Endodermal cell (in vitro differentiated cells): ENCODE results near the gene POU5F1. TPM values are rescaled to one million over a fixed set of nuclear protein-coding genes. Genes with fewer than 3 reads are reported as not detected.

Source experiments
- DNase-seq: peaks from one replicate; pipeline ENCODE4 v3.0.0-alpha.2; 2017
- H3K27ac ChIP-seq: 2 replicates; pipeline ENCODE4 v1.5.1; 2013; ENCODE audit warnings: mild to moderate bottlenecking, low read depth, low read length, moderate library complexity
- H3K27me3 ChIP-seq: 2 replicates; pipeline ENCODE4 v1.6.1; 2013; ENCODE audit warnings: mild to moderate bottlenecking, low read length, moderate library complexity; ENCODE audit not compliant: insufficient read depth, control insufficient read depth, poor library complexity, severe bottlenecking
- H3K36me3 ChIP-seq: 2 replicates; pipeline ENCODE4 v1.7.0; 2013; ENCODE audit warnings: mild to moderate bottlenecking, low read length, moderate library complexity; ENCODE audit not compliant: control insufficient read depth, insufficient read depth
- H3K4me1 ChIP-seq: one replicate; pipeline ENCODE4 v1.7.0; 2013; ENCODE audit warnings: low read length; ENCODE audit not compliant: control insufficient read depth, insufficient read depth
- H3K4me3 ChIP-seq: 2 replicates; pipeline ENCODE4 v1.5.1; 2013; ENCODE audit warnings: mild to moderate bottlenecking, low read length, moderate library complexity
- H3K9ac ChIP-seq: 2 replicates; pipeline ENCODE4 v1.6.1; 2013; ENCODE audit warnings: mild to moderate bottlenecking, low read length, moderate library complexity; ENCODE audit not compliant: poor library complexity, severe bottlenecking; ENCODE audit errors: extremely low read depth
- H3K9me3 ChIP-seq: 2 replicates; pipeline ENCODE4 v1.6.1; 2013; ENCODE audit warnings: mild to moderate bottlenecking, low read length, moderate library complexity; ENCODE audit not compliant: control insufficient read depth
- H3K27ac Mint-ChIP-seq: 2 replicates; pipeline ENCODE4 v1.8.0; 2020; ENCODE audit warnings: mixed read lengths
- H3K27me3 Mint-ChIP-seq: 2 replicates; pipeline ENCODE4 v1.8.0; 2021; ENCODE audit warnings: mild to moderate bottlenecking, mixed read lengths; ENCODE audit not compliant: insufficient read depth
- H3K36me3 Mint-ChIP-seq: 2 replicates; pipeline ENCODE4 v1.8.0; 2020; ENCODE audit warnings: low read depth, mixed read lengths
- H3K4me1 Mint-ChIP-seq: 2 replicates; pipeline ENCODE4 v1.8.0; 2020; ENCODE audit warnings: mixed read lengths
- H3K4me3 Mint-ChIP-seq: 2 replicates; pipeline ENCODE4 v1.8.0; 2020; ENCODE audit warnings: mild to moderate bottlenecking, moderate library complexity, mixed read lengths
- H3K9me3 Mint-ChIP-seq: 2 replicates; pipeline ENCODE4 v1.8.0; 2020; ENCODE audit warnings: mild to moderate bottlenecking, mixed read lengths
- WGBS, 2 experiments: methylation state at CpG; one replicate each; pipeline versions ENCODE4 v1.1.5 to v1.1.7; 2013; ENCODE audit warnings: missing lambda C conversion rate in 2 of 2, mixed read lengths in 1 of 2; ENCODE audit not compliant: insufficient coverage in 1 of 2, insufficient read length in 1 of 2; 5-methylcytosine and 5-hydroxymethylcytosine counted together
- total RNA-seq, 2 donors: library from RNA; stranded (reverse); fragmentation: NEBNext Ultra II Directional in 1 of 2; extraction: Animal tissue kit (Norgen Biotek cat#: 25700) in 1 of 2; gene quantifications; 2 replicates in 1 of 2; 3 replicates in 1 of 2; pipeline ENCODE4 v1.2.1, GENCODE V29; 2021
- TF ChIP-seq, protein P1 (sequence below): fragments of 200-600 bp; sonication (generic); conservative IDR thresholded peaks from 2 replicates; pipeline ENCODE4 v1.5.0; 2021; ENCODE audit warnings: antibody characterized with exemption, mild to moderate bottlenecking

Gene POU5F1
- total RNA-seq, 2 donors from 2014 or later: 106 to 687 TPM

GRCh38 chr6:31158863-31159855, 11.3 kb downstream of the POU5F1 start:
- no peak overlapping the region for H3K27ac ChIP-seq

GRCh38 chr6:31158140-31158862, 12.2 kb downstream of the POU5F1 start, which contains the start of gene TCF19:
Gene TCF19, plus strand, starts transcription at chr6:31158589. Its CDS starts 881 bp downstream, at chr6:31159470.
- Mint-ChIP-seq H3K27me3 (no peaks in the 10 kb centered on the region), H3K27ac (peak within 1 kb of the TSS; percentile 89), H3K4me3 (peak within 1 kb of the TSS; percentile 86), H3K9me3 (no peaks in the 10 kb centered on the region), H3K36me3 (peaks cover 38% of the 10 kb centered on the region), H3K4me1 (peaks cover 17% of the 10 kb centered on the region)
- no peaks in the 10 kb centered on the region for H3K9me3 ChIP-seq
- peak within 1 kb of the TSS; percentile 96 for H3K4me3 ChIP-seq
- peaks cover 3% of the 10 kb centered on the region for H3K4me1 ChIP-seq
- H3K27me3 ChIP-seq: no peaks in the 10 kb centered on the region
- H3K27ac ChIP-seq: no peak within 1 kb of the TSS
- TF ChIP-seq, protein P1, sequence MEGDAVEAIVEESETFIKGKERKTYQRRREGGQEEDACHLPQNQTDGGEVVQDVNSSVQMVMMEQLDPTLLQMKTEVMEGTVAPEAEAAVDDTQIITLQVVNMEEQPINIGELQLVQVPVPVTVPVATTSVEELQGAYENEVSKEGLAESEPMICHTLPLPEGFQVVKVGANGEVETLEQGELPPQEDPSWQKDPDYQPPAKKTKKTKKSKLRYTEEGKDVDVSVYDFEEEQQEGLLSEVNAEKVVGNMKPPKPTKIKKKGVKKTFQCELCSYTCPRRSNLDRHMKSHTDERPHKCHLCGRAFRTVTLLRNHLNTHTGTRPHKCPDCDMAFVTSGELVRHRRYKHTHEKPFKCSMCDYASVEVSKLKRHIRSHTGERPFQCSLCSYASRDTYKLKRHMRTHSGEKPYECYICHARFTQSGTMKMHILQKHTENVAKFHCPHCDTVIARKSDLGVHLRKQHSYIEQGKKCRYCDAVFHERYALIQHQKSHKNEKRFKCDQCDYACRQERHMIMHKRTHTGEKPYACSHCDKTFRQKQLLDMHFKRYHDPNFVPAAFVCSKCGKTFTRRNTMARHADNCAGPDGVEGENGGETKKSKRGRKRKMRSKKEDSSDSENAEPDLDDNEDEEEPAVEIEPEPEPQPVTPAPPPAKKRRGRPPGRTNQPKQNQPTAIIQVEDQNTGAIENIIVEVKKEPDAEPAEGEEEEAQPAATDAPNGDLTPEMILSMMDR: no peak
- H3K36me3 ChIP-seq: peaks cover 29% of the 10 kb centered on the region
- 0 to 1% methylated on average over 31 to 65 of the region's 65 CpGs for WGBS, 2 experiments
- H3K9ac ChIP-seq: peak within 1 kb of the TSS; percentile 51
- peak; percentile 99 for DNase-seq

More at GRCh38 chr6:31158863-31159855, 11.3 kb downstream of the POU5F1 start:
- no peaks in the 10 kb centered on the region for H3K27me3 ChIP-seq
- peak overlapping the region; percentile 24 for H3K9ac ChIP-seq
- DNase-seq: peak; percentile 84
- Mint-ChIP-seq H3K9me3 (no peaks in the 10 kb centered on the region), H3K4me3 (peak overlapping the region; percentile 86), H3K4me1 (peaks cover 17% of the 10 kb centered on the region), H3K27me3 (no peaks in the 10 kb centered on the region), H3K36me3 (peaks cover 39% of the 10 kb centered on the region), H3K27ac (peak overlapping the region; percentile 88)
- WGBS, 2 experiments: 9 to 13% methylated on average over 22 to 35 of the region's 35 CpGs
- H3K36me3 ChIP-seq: peaks cover 27% of the 10 kb centered on the region
- peak overlapping the region; percentile 96 for H3K4me3 ChIP-seq
- TF ChIP-seq, protein P1: peak; percentile 61
- no peaks in the 10 kb centered on the region for H3K9me3 ChIP-seq
- H3K4me1 ChIP-seq: peaks cover 3% of the 10 kb centered on the region

DNA sequence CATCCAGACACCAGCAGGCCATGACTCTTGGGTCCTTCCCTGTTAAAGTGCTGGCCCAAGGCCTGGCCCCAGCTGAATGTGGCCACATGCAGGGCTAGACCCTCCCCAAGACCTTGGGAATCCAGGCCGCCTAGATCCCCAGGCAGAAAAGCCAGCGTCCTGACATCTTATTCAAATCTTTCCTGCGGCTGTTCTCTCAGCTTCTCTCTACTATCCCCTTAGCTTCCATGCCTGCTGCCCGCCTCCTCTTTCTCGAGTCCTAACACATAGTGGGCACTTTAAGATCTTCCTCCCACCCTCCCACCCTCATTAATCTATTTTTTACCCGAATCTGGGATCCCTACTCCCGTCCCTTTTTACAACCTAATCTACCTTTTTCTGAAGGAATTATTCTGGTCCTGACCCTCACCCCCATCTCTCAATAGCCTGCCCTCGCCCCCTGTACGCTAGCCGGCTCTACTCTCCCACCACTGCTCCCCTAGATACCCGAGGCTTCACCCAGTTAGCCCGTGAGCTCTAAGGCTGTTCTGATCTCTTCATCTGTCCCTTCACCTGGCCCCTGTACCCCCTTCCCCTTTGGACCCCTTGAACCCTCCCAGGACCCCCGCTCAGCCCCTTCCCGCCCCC, 12.9 kb downstream of the POU5F1 start, which contains the start of gene CCHCR1:
TSS of gene CCHCR1 (minus strand) at position 290 of the 627 bp plus-strand sequence. CDS start at position 88, 202 bp downstream.
- DNase-seq: no peak
- H3K27me3 Mint-ChIP-seq: no peaks in the 10 kb centered on the region
- H3K4me3 Mint-ChIP-seq: peak within 1 kb of the TSS; percentile 86
- peaks cover 17% of the 10 kb centered on the region for H3K4me1 Mint-ChIP-seq
- peak within 1 kb of the TSS; percentile 96 for H3K4me3 ChIP-seq
- no peak within 1 kb of the TSS for H3K27ac ChIP-seq
- H3K9ac ChIP-seq: peak within 1 kb of the TSS; percentile 51
- H3K9me3 Mint-ChIP-seq: no peaks in the 10 kb centered on the region
- peaks cover 40% of the 10 kb centered on the region for H3K36me3 Mint-ChIP-seq
- H3K4me1 ChIP-seq: peaks cover 3% of the 10 kb centered on the region
- TF ChIP-seq, protein P1: no peak
- no peaks in the 10 kb centered on the region for H3K9me3 ChIP-seq
- 16% methylated on average over 12 to 14 of the region's 14 CpGs for WGBS, 2 experiments
- no peaks in the 10 kb centered on the region for H3K27me3 ChIP-seq
- peaks cover 24% of the 10 kb centered on the region for H3K36me3 ChIP-seq
- H3K27ac Mint-ChIP-seq: peak within 1 kb of the TSS; percentile 89
